GM12874 (cell line): ENCODE measurements around the gene DCANP1.

Experiments
- CTCF ChIP-seq: IDR thresholded peaks from 2 replicates; pipeline ENCODE4 v1.5.1; 2011; ENCODE audit warnings: low read depth, mild to moderate bottlenecking, control low read depth, low read length, moderate library complexity; ENCODE audit not compliant: insufficient read depth

Gene DCANP1, protein sequence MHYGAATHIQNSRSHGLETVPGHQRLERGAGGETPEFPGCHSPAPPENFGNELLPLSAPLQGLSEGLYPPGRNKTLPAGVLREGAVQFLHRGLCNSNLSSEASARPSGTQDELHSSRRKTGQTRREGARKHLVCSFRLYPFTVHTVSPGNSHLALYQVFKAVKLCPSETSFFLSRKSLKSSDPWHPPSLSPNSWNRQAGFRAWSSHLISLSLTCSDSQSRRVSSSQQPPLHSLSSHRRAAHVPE

GRCh38 chr5:135447298-135447929 is at the start of gene DCANP1:
DCANP1 (minus strand) TSS chr5:135447348; CDS start chr5:135447108, 240 bp downstream.
- TF ChIP-seq CTCF, result no peak

GRCh38 chr5:135494196-135494595 is 47.0 kb upstream of the DCANP1 start:
- no peak for TF ChIP-seq CTCF

- TF ChIP-seq CTCF, result no peak
Observed at GRCh38 chr5:135493406-135494180, 46.4 kb upstream of the DCANP1 start.

- no peak for TF ChIP-seq CTCF
Observed at GRCh38 chr5:135492319-135492626, 45.1 kb upstream of the DCANP1 start.

GRCh38 chr5:135491552-135492318 is 44.6 kb upstream of the DCANP1 start:
- no peak for TF ChIP-seq CTCF

GRCh38 chr5:135491038-135491551 is 43.9 kb upstream of the DCANP1 start:
- no peak for TF ChIP-seq CTCF
